HG02938 (cell line): ENCODE measurements around the gene NOS1AP.
A peak's percentile ranks its signal among the peaks of the same experiment; 100 is the strongest.

Experiments used
- ATAC-seq: cut with Tn5 transposase; IDR thresholded peaks from one replicate; pipeline ENCODE4 v1.9.1; 2021; ENCODE audit warnings: mild to moderate bottlenecking, moderate library complexity; ENCODE audit not compliant: unreplicated experiment

The NOS1AP gene

GRCh38 chr1:162136760-162137159 is 67.3 kb downstream of the NOS1AP start:
- ATAC-seq: no peak

DNA sequence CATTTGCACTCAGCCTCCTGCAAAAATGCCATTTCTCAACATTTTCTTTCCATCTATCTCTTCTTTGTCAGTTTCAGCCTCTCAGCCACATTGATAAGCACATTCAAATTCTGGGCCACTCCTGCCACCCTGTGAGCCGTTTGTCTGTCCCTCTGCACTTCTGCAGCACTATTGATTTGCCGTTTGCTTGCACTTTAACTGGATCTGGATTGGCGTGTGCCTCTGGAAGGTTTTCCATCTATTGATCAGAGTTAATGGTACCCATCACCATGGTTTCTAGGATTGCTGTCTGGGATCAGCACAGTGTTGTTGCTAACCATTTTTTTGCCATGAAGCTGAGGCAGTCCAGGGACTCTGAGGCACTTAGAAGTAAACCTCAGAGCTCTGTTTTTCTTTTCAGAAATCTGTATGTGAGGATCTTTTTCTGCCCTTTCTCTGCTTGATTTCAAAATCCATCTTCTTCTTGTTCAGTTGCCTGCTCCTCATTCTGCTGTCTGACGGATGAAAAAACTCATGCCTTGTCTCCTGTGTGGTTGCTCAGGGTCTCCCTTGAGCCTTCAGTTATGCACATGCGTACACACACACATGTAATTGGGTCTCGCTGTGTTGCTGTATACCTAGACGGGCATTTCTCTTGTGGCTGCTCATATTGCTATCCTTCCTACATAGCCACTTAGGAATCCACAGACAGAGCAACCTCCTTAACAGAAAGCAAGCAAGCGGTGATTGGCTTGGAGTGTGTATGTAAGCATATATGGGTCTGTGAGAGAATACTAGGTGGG is 67.9 kb downstream of the NOS1AP start:
- ATAC-seq: no peak

DNA sequence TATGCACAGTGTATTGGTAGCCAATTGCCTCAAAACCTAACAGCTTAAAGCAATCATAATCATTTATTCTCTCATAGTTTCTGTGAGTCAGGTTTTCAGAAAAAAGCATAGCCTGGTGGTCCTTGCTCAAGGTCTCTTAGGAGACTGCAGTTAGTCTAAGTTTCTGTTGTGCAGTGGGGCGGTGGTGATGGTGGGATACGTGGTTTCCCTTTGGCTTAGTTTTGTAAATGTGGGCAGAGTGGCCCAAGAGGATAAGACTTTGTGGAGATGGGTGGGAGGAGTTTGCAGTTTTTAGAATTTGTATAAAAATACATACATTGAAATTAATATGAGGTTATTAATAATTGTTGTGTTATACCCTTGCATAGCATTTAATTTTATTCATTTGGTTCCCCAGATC is 68.6 kb downstream of the NOS1AP start:
- ATAC-seq: no peak

DNA sequence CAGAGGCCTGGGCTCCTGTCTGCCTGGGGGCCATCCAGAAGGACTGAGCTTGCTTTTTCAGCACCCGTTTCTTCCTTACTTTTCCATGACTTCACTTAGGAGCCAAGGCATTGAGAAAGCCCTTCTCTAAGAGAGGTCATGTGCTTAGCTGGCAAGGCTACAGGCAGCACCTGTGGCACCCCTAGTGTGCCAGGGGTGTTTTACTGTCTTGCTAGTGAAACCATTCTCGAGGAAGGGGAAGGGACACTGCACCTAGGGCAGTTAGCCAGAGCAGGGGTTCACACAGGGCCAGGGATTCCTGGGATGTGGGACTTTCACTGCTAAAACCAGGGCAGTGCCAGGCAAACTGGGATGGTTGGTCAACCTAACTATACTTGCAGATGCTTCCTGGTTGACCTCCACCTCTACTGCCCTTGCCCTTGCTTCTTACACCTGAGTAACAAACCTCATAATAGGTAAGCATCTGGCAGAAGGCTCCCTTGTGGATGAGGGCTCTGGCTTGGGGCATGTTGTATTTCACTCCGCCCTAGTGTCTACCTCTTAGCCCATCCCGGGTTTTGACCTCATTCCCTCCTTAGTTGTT is 69.2 kb downstream of the NOS1AP start:
- ATAC-seq: no peak

DNA sequence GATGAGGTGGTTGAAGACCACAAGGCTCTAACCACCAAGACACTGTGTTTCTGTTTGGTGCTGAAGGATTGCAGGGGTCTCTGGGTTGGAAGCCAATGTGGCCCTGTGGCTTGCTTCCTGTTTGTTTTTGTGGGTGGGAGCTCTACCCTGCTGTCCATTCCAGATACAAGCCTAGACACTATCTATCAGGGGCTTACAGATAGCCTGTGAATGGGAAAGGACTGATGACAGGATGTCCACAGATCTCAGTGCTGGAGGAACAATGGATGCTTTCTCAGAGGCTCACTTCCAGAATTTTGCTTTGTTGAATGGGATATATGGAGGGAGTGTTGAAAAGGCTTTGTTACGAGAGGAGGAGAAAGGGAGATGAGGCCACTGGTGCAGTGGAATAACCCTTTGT is 69.7 kb downstream of the NOS1AP start:
- no peak for ATAC-seq

GRCh38 chr1:162141281-162142054 is 72.0 kb downstream of the NOS1AP start:
- no peak for ATAC-seq

GRCh38 chr1:162142968-162143367 is 73.5 kb downstream of the NOS1AP start:
- ATAC-seq: no peak

- no peak for ATAC-seq
Observed at GRCh38 chr1:162144268-162144667, 74.8 kb downstream of the NOS1AP start.

DNA sequence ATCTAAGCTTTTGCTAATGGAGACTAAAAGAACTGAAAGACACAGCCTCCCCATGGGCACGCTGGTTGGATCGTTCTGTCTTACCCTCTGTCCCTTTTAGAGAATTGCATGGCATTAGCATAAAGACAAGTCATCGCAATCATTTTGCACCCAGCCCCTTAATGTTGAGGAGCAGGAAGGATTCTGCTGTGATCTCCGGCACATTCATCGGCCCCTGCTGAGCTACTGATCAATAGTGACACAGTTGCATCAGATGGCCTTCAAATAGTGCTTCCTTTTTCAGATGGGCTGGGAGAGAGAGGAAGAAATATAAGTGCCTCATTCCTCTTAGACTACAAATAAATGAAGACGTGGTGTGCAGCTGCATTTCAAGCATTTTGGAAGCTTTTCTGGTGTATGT is 75.4 kb downstream of the NOS1AP start:
- ATAC-seq: no peak

- ATAC-seq: no peak
Observed at GRCh38 chr1:162145280-162145965, 75.9 kb downstream of the NOS1AP start.

- no peak for ATAC-seq
Observed at GRCh38 chr1:162145966-162146696, 76.6 kb downstream of the NOS1AP start.

DNA sequence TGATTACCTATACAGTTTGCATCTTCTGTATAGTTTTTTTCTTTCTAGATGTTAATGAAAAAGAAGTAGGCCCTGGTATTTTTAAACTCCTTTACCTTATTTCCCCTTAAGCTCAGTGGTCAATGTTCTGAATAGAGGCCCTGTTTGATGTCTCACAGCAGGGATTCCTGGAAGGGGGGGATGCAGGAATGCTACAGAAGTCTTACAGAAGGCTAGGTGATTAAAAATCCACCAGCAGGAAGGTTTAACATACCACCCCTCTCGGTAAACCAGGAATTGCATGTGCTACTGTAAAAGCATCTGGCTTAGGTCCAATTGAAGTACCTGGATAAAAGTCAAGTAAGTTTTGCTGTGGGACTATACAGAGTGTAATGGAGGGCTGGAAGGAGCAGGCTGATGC is 78.3 kb downstream of the NOS1AP start:
- ATAC-seq: no peak

- ATAC-seq: no peak
Observed at GRCh38 chr1:162150112-162150511, 80.6 kb downstream of the NOS1AP start.

DNA sequence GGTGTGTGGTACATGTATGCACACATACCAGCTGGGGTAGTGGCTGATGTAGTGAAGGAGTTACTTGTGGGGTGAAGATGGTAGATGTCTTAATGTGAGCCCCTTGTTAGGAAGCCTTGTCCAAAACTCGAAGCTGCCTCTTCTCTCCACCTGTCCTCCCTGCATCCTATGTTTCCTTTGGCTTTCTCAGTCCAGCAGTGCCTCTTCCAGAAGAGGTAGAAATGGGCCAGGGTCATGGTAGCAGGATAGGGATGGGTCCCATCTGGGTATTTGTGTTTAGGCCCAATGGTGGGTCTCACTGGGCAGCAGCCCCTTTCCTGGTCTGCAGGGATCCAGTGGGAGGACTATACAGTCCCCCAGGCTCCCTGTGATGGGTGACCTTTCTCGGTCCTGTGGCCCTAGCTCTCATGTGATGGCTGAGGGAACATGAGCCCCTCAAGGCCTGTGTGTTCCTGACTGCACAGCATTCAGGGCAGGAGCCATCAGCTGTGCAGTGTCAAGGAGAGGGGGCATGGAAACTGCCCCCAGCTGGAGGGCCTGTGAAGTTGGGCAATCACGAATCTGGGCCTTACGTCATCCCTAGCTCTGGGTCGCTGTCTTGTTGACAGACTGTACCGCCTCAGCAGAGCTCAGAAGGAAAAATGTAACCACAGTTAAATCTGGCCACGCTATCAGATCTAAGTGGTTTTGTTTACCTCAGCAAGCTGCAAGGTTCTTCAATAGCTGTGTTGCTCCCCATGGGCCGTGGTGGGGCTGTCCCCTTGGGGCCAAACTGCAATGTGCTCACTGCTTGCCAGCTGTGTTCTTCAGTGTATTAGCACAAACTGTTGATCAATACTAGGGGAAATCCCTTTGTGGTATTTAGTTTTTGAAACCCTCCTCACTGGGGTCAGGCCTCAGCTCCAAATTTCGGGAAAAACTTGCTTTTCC is 82.7 kb downstream of the NOS1AP start:
- ATAC-seq: peak; percentile 56

GRCh38 chr1:162153374-162153773 is 83.9 kb downstream of the NOS1AP start:
- ATAC-seq: no peak

DNA sequence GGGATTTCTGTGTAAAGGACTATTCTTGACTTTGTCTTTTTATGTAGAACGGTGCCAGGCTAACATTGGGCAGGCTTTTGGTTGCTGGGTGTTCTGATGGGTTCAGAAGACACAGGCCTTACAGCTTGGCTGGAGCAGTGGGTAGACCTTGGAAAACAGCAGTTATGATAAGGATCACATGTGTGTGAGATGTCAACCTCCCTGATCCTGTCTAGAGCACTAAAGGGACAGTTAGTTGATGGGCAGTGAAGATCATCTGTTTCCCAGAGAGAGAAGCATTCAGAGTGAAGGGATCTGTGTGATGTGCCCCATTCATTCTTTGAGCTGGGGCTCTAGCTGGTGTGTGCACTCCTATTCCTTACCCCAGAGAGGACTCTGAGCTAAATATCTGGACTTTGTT is 88.0 kb downstream of the NOS1AP start:
- no peak for ATAC-seq

- no peak for ATAC-seq
Observed at GRCh38 chr1:162158624-162159271, 89.3 kb downstream of the NOS1AP start.

DNA sequence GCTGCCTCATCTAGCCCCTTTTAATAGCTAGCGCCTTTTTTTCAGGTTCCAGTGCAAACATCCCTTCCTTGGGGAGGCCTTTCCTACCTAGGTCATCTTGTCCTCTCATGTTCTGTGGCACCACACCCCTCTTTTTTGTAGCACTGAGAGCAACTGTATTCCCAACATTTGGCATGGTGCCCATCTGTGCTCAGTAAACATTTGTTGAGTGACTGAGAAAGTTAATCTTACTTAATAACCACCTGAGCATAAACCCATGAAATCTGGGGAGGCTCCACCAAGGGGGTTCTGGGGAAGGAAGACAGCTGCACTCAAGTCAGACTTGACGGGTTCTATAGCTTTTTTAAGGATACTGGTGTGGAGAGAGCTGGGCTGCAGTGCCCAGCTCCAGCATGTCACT is 90.0 kb downstream of the NOS1AP start:
- ATAC-seq: no peak

DNA sequence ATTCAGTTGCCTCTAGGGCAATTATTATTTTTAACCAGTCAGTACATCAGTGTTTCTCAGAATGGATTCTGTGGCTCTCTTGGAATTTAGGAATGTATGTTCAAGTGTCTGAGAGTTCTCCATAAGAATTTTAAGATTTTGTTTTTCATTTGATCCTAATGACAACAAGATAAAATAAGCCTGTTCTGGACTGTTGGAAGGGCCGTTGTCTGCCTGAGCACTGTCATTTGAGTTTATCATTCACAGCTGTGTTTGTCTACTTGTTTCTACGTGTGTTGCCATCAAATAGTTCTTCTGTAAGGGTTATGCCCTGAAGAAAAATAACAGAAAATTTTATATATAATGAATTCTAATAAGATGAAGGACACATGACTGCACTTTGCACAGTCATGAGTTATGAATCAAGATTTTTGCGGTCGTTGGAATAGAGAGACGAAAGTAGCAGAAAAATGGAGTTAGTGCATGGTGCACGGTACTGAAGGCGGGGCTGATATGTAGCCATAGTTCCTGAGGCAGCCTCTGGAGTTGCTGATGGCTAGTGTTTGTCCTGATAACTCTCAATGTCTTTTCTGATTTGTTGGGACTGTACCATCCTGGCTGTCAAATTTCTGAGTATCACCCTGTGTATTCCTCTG is 92.5 kb downstream of the NOS1AP start:
- no peak for ATAC-seq
